ENCODE measurements around the gene CALM1.

GRCh38 chr14:90349739-90350138 is 47.1 kb upstream of the CALM1 start:
- TF ChIP-seq ARNTL (CRISPR knock-in tag; IDR thresholded peaks at IDR 0.05; ENCODE audit: borderline replicate concordance, low read depth) (no peak), ESRRG (CRISPR knock-in tag; IDR thresholded peaks at IDR 0.05) (no peak), RARB (CRISPR knock-in tag; IDR thresholded peaks at IDR 0.05) (no peak), CSDC2 (CRISPR knock-in tag; IDR thresholded peaks at IDR 0.05) (no peak)
